ENCODE measurements around the gene RLBP1.

RLBP1 gene

GRCh38 chr15:89205991-89206585 is 15.3 kb downstream of the RLBP1 start:
- TF ChIP-seq CTCF (IDR thresholded peaks at IDR 0.05) = no peak
- no peak for DNase-seq
- intact Hi-C loops (cut with DNase I; ENCODE audit: low total_unique reads) = loop anchor here (5.0 to 10.0 kb wide), 2 partner anchors 36 to 109 kb away; partner anchors contain the start of gene FANCI
- Histone ChIP-seq H3K4me1 (peaks cover 0 to 6% (median 3%) of the 10 kb centered on the region in 4 donors), H3K9me3 (no peaks in the 10 kb centered on the region), H3K4me3 (no peak overlapping the region), H3K27ac (no peak overlapping the region), H3K36me3 (peaks cover 0 to 4% (median 0%) of the 10 kb centered on the region in 3 donors), H3K27me3 (no peaks in the 10 kb centered on the region)

GRCh38 chr15:89203705-89204273 is 17.6 kb downstream of the RLBP1 start:
- no peak for DNase-seq
- Histone ChIP-seq H3K27ac (no peak overlapping the region), H3K9me3 (no peaks in the 10 kb centered on the region), H3K36me3 (peaks cover 15 to 26% (median 20%) of the 10 kb centered on the region in 3 donors), H3K4me1 (peaks cover 0 to 6% (median 3%) of the 10 kb centered on the region in 4 donors), H3K4me3 (no peak overlapping the region), H3K27me3 (no peaks in the 10 kb centered on the region)
- TF ChIP-seq CTCF (IDR thresholded peaks at IDR 0.05) = no peak
- intact Hi-C loops (cut with DNase I; ENCODE audit: low total_unique reads) = loop anchor here (10.0 kb wide), 1 partner anchor 111 kb away; no protein-coding TSS in a partner anchor

- no peaks in the 10 kb centered on the region for H3K27me3 ChIP-seq
- H3K36me3 ChIP-seq = peaks cover 25 to 39% (median 34%) of the 10 kb centered on the region in 3 donors
- no peak overlapping the region for H3K27ac ChIP-seq
- no peaks in the 10 kb centered on the region for H3K9me3 ChIP-seq
- intact Hi-C loops (cut with DNase I; ENCODE audit: low total_unique reads) = loop anchor here (10.0 kb wide), 1 partner anchor 113 kb away; no protein-coding TSS in a partner anchor
- H3K4me3 ChIP-seq = no peak overlapping the region
- DNase-seq = no peak
- peaks cover 0 to 14% (median 0%) of the 10 kb centered on the region in 4 donors for H3K4me1 ChIP-seq
- no peak for TF ChIP-seq CTCF (IDR thresholded peaks at IDR 0.05)
Measured at GRCh38 chr15:89201465-89202005, 19.8 kb downstream of the RLBP1 start.

- intact Hi-C loops (cut with DNase I; ENCODE audit: low total_unique reads) = loop anchor here (10.0 kb wide), 1 partner anchor 115 kb away; no protein-coding TSS in a partner anchor
- Histone ChIP-seq H3K27me3 (no peaks in the 10 kb centered on the region), H3K4me1 (peaks cover 0 to 25% (median 5%) of the 10 kb centered on the region in 4 donors), H3K9me3 (no peaks in the 10 kb centered on the region), H3K36me3 (peaks cover 25 to 45% (median 40%) of the 10 kb centered on the region in 3 donors), H3K27ac (no peak overlapping the region), H3K4me3 (no peak overlapping the region)
- DNase-seq = no peak
- no peak for TF ChIP-seq CTCF (IDR thresholded peaks at IDR 0.05)
Measured at GRCh38 chr15:89200182-89200581, 21.2 kb downstream of the RLBP1 start.

- Histone ChIP-seq H3K36me3 (peaks cover 28 to 49% (median 45%) of the 10 kb centered on the region in 3 donors), H3K9me3 (no peaks in the 10 kb centered on the region), H3K27me3 (no peaks in the 10 kb centered on the region), H3K27ac (no peak overlapping the region), H3K4me3 (no peak overlapping the region), H3K4me1 (peaks cover 0 to 29% (median 5%) of the 10 kb centered on the region in 4 donors)
- DNase-seq = no peak
- intact Hi-C loops (cut with DNase I; ENCODE audit: low total_unique reads) = loop anchor here (10.0 kb wide), 1 partner anchor 115 kb away; no protein-coding TSS in a partner anchor
- no peak for TF ChIP-seq CTCF (IDR thresholded peaks at IDR 0.05)
Measured at GRCh38 chr15:89199746-89200145, 21.6 kb downstream of the RLBP1 start.

Measured in tibial artery (tissue), 4 donors.